ENCODE data around the gene TMCO4. TPM values are rescaled to one million over a fixed set of nuclear protein-coding genes. Genes with fewer than 3 reads are reported as not detected.

TMCO4 gene
- polyA plus RNA-seq, 1 donor = 3.0 TPM

GRCh38 chr1:19657511-19657910, 142.2 kb downstream of the TMCO4 start:
- DNase-seq (ENCODE audit: low read depth) = no peak

GRCh38 chr1:19656780-19657466, 142.8 kb downstream of the TMCO4 start:
- DNase-seq (ENCODE audit: low read depth) = no peak

GRCh38 chr1:19656134-19656779, 143.5 kb downstream of the TMCO4 start:
- no peak for DNase-seq (ENCODE audit: low read depth)

- no peak for DNase-seq (ENCODE audit: low read depth)
These were observed 144.0 kb downstream of the TMCO4 start for GRCh38 chr1:19655718-19656080.

GRCh38 chr1:19654886-19655717, 144.6 kb downstream of the TMCO4 start:
- no peak for DNase-seq (ENCODE audit: low read depth)

- DNase-seq (ENCODE audit: low read depth) = no peak
These were observed 145.3 kb downstream of the TMCO4 start for GRCh38 chr1:19654386-19654785.

GRCh38 chr1:19651141-19651737, 148.5 kb downstream of the TMCO4 start:
- DNase-seq (ENCODE audit: low read depth) = no peak

- no peak for DNase-seq (ENCODE audit: low read depth)
These were observed 149.1 kb downstream of the TMCO4 start for GRCh38 chr1:19650416-19651140.

GRCh38 chr1:19648689-19649088, 151.0 kb downstream of the TMCO4 start:
- no peak for DNase-seq (ENCODE audit: low read depth)

- DNase-seq (ENCODE audit: low read depth) = no peak
These were observed 151.5 kb downstream of the TMCO4 start for GRCh38 chr1:19648239-19648638.

- no peak for DNase-seq (ENCODE audit: low read depth)
These were observed 152.1 kb downstream of the TMCO4 start for GRCh38 chr1:19647643-19648042.

- no peak for DNase-seq (ENCODE audit: low read depth)
These were observed 153.1 kb downstream of the TMCO4 start for GRCh38 chr1:19646377-19647319.

- no peak for DNase-seq (ENCODE audit: low read depth)
These were observed 154.1 kb downstream of the TMCO4 start for GRCh38 chr1:19645411-19646251.

- no peak for DNase-seq (ENCODE audit: low read depth)
These were observed 154.9 kb downstream of the TMCO4 start for GRCh38 chr1:19644681-19645410.

GRCh38 chr1:19644395-19644680, 155.4 kb downstream of the TMCO4 start:
- DNase-seq (ENCODE audit: low read depth) = no peak

- no peak for DNase-seq (ENCODE audit: low read depth)
These were observed 155.9 kb downstream of the TMCO4 start, which contains the start of gene NBL1 for GRCh38 chr1:19643602-19644394. Gene NBL1 (plus strand): TSS chr1:19644311. CDS start chr1:19655031, 10,720 bp downstream.

- no peak for DNase-seq (ENCODE audit: low read depth)
These were observed 156.6 kb downstream of the TMCO4 start for GRCh38 chr1:19643121-19643520.

Data from forelimb muscle (tissue), 1 donor.